Neural progenitor cell (in vitro differentiated cells): ENCODE data around the gene SDK2.

Source experiments
- EZH2 ChIP-seq: fragments of 200-600 bp; sonication (generic); IDR thresholded peaks from 2 replicates; pipeline ENCODE4 v1.6.1; 2017; ENCODE audit warnings: antibody characterized with exemption, mild to moderate bottlenecking, moderate library complexity
- TF ChIP-seq, protein P1 (sequence below): fragments of 200-600 bp; sonication (generic); IDR thresholded peaks from 2 replicates; pipeline ENCODE4 v1.5.1; 2017; ENCODE audit warnings: antibody characterized with exemption, mild to moderate bottlenecking

DNA sequence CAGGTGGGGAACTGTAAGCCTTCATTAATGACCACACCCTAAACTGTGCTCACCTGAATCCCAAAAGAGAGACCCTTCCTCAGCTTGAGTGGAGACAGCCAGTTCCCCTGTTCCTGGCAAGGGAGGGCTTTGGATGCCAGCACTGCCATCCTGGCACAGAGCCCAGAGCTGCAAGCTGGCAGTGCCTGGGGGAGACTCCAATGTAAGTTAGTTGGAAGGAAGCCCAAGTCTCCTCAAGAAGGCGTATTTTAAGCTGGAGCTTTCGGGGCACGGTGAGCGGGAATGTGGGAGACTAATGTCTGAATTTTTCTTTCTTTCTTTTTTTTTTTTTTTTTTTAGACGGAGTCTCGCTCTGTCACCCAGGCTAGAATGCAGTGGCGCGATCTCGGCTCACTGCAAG is 337.1 kb downstream of the SDK2 start:
- TF ChIP-seq, protein P1, sequence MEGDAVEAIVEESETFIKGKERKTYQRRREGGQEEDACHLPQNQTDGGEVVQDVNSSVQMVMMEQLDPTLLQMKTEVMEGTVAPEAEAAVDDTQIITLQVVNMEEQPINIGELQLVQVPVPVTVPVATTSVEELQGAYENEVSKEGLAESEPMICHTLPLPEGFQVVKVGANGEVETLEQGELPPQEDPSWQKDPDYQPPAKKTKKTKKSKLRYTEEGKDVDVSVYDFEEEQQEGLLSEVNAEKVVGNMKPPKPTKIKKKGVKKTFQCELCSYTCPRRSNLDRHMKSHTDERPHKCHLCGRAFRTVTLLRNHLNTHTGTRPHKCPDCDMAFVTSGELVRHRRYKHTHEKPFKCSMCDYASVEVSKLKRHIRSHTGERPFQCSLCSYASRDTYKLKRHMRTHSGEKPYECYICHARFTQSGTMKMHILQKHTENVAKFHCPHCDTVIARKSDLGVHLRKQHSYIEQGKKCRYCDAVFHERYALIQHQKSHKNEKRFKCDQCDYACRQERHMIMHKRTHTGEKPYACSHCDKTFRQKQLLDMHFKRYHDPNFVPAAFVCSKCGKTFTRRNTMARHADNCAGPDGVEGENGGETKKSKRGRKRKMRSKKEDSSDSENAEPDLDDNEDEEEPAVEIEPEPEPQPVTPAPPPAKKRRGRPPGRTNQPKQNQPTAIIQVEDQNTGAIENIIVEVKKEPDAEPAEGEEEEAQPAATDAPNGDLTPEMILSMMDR, result no peak
- TF ChIP-seq EZH2, result no peak
